Stimulated activated CD4-positive, alpha-beta T cell treated with anti-CD3 and anti-CD28 coated beads, Interleukin-12 subunit alpha, Interleukin-12 subunit beta, amount 100 ng/mL, for 24 hours (primary cell): ENCODE measurements around the gene CDC34.

ENCODE experiments used
- DNase-seq, 2 experiments: peaks; one replicate each; pipeline ENCODE4 v3.0.0-alpha.2; 2020; ENCODE audit warnings: low read depth in 2 of 2

Gene CDC34

GRCh38 chr19:588741-589692 is 57.5 kb downstream of the CDC34 start:
- no peak for DNase-seq

GRCh38 chr19:589693-590395 is 58.3 kb downstream of the CDC34 start, which contains the start of gene HCN2:
HCN2 (plus strand) TSS chr19:589881; CDS start chr19:589946, 65 bp downstream.
- DNase-seq = no peak

GRCh38 chr19:590396-590745 is 58.8 kb downstream of the CDC34 start:
- DNase-seq = no peak

DNA sequence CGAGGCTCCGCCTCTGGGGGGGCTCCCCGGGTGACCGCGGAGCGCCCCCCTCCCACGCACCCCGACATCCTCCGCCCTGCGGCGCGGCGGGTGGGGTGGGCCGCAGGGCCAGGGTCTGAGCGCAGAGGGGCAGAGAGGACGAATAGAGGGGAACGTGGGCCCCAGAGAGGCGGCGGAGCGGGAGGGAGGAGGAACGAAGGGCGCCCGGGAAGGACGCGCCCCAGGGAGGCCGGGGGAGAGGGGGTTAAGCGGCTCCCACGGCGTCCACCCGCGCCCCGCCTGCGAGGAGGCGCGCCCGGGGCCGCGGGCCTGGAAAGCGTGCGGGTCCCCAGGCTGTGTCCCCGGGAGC is 59.2 kb downstream of the CDC34 start:
- DNase-seq = no peak

DNA sequence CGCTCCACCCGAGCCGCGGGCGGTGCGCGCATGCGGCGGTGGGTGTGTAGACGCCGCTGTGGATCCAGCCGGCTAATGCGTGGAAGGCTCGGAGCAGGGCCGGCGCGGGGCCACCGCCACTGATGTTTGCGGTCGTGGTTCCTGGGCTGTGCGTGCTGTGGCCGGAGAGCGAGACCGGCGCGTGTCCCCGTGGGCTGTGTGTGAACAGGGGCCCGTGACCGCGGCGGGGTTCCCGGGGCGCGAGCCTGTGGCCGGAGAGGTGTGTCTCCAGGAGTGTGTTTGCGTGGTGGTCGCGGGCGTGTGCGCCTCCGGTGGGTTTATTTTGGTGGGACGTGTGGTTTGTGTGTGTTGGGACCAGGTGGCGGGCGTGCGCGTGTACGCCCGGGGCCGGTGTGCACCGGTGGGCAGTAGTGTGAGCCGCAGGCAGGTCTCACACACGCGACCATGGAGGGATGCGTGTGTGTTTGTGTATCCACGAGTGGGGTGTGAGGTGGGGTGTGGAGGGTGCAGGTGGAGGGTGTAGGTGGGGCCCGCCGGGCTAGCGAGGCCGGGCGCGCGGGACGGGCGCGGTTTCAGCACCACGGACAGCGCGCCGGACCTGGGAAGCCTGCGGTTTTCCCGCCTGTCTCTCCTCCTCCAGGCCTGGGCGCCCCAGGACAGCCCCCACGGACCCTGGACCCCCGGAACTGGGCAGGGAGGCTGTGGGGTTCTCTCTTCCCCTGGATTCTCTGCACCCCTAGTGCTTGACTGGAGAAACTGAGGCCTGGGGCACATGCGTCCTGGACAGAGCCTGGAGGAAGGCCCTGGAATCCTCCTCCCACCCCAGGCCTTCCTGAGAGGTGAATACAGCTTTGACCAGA is 59.8 kb downstream of the CDC34 start:
- DNase-seq = no peak
